ENCODE data around the gene PDP2.

DNA sequence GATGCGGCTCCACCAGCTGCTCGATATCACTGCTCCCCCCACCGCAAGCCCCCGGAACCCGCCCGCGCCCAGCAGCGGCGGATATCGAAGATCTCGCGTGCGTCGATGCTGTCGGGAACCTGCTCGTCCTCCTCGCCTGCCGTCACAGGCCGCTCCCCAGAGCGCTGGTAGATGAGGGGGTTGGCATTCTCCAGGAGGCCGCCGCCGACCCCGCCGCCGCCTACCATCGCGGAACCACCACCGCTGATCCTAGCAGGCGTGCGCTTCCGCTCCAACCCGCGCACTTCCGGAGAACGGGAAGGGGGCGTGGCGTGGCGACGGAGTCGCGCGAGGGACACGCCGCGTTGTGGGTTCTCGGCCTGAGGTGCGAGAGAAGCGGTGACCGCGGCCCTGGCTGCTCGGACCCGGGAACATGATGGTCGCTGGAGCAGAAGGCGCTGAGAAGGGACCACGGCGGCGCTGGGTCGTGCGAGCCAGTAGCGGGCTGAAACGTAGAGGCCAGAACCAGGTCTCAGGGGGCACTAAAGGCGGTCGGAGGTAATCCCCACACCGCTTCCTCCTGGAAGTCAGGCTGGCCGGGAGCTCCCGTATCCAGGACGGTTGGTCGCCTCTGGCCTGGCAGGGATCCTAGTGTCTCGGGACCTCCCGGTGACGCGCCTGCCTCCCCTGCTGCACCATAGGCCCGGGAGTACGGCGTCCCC, 54.0 kb downstream of the PDP2 start, which contains the start of gene CIAO2B:
- TF ChIP-seq YY1 (IDR thresholded peaks at IDR 0.05; ENCODE audit: insufficient read depth, insufficient read length) (no peak), ZNF274 (IDR thresholded peaks at IDR 0.05; ENCODE audit: low read depth, low read length) (no peak)

Measured in NT2/D1 (cell line).